Islet precursor cell (in vitro differentiated cells): Measurements from ENCODE around the gene KLK7.
"Not testable (repeated sequence)": the region's sequence is repeated elsewhere in the genome, so short reads cannot be mapped to it uniquely, and the experiment has no call there.

ENCODE experiments used
- DNase-seq: peaks from one replicate; pipeline ENCODE4 v3.0.0-alpha.2; 2018

The KLK7 gene

DNA sequence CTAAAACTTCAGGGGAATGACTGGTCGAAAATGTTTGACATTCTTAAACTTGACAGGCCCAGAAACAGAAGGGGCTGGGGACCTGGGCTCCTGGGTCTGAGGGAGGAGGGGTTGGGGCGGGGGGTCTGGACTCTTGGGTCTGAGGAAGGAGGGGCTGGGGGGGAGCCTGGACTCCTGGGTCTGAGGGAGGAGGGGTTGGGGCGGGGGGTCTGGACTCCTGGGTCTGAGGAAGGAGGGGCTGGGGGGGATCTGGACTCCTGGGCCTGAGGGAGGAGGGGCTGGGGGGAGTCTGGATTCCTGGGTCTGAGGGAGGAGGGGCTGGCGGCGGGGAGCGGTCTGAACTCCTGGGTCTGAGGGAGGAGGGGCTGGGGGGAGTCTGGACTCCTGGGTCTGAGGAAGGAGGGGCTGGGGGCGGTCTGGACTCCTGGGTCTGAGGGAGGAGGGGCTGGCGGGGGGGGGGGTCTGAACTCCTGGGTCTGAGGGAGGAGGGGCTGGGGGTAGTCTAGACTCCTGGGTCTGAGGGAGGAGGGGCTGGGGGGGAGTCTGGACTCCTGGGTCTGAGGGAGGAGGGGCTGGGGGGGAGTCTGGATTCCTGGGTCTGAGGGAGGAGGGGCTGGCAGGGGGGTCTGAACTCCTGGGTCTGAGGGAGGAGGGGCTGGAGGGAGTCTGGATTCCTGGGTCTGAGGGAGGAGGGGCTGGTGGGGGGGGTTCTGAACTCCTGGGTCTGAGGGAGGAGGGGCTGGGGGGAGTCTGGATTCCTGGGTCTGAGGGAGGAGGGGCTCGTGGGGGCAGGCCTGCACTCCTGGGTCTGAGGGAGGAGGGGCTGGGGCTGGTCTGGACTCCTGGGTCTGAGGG lies 8.8 kb downstream of the KLK7 start:
- peak; percentile 78 for DNase-seq

DNA sequence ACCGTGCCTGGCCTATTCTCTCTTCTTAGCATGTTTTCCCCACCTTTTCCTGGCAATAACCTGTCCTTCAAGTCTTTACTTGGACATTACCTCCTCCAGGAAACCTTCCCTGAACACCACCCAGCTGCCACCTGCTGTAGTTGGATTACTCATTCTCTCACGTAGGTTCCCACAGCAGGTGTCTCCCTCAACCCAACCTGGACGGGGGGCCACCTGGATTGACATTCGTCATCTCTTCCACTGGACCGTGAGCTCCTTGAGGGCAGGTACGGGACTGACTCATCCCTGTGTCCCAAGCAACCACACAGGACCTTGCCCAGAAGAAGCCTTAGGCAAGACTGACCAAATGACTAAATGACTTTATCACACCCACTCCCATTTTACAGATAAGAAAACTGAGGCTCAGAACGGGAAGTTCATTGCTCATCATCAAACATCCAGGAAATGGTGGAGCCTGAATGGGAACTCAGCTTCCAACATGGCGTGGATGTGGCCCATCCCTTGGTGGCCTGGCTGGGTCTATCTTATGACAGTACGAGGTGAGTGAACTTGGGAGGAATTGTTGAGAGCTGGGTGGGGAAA lies 10.8 kb downstream of the KLK7 start:
- DNase-seq: no peak

DNA sequence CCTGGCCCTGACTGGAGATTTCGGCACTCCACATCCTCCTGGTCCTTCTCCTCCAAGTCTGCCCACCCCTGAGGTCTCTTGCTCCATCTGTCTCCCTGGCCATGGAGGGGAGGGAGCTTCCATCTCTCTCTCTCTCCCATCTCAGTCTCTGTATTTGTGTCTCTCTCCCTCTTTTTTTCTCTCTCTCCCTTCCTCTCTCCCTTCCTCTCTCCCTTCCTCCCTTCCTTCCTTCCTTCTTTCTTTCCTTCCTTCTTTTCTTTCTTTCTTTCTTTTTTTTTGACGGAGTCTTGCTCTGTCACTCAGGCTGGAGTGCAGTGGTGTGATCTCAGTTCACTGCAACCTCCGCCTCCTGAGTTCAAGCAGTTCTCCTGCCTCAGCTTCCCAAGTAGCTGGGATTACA lies 13.9 kb downstream of the KLK7 start:
- not testable (repeated sequence) for DNase-seq

DNA sequence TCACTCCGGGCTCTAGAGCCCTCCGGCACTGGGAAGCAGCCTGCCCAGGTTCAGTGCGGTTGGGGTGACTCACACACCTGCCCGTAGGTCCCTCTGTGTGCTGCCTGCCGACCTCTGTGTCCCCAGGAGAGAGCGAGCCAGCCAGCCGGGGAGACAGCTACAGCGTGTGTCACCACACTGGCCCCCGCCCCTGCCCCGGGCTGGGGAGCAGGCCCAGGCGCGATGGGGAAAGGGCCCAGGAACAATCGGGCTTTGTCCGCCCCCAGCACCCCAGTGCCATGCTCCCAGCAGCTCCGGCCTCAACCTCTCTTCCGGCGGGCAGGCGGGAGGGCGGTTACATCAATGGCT lies 14.3 kb downstream of the KLK7 start, which contains the start of gene KLK6:
TSS of gene KLK6 (minus strand) at position 179 of the 348 bp plus-strand sequence. CDS start 1,487 bp downstream, outside the sequence.
- DNase-seq: peak; percentile 92

DNA sequence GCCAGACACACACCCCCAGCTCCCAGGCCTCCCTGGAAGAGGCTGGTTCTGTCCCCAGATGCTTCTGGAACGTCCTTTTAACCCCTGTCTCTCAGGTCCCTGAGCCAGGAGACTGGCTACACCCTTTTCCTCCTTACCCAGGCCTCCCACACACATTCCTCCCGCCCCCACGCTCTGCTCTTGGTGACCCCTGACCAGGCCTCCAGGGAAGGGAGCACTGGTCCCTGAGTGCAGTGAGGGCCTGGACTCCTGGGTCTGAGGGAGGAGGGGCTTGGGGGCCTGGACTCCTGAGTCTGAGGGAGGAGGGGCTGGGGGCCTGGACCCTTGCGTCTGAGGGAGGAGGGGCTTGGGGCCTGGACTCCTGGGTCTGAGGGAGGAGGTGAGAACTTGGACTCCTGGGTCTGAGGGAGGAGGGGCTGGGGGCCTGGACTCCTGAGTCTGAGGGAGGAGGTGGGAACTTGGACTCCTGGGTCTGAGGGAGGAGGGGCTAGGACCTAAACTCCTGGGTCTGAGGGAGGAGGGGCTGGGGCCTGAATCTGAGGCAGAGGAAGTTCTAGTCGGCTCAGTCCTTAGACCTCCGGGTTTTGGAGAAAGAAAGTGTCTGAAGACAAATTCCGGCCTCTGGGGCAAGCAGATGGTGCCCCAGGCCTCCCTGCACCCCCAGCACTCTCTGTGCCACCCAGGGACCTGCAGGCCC lies 14.9 kb downstream of the KLK7 start:
- peak; percentile 88 for DNase-seq

DNA sequence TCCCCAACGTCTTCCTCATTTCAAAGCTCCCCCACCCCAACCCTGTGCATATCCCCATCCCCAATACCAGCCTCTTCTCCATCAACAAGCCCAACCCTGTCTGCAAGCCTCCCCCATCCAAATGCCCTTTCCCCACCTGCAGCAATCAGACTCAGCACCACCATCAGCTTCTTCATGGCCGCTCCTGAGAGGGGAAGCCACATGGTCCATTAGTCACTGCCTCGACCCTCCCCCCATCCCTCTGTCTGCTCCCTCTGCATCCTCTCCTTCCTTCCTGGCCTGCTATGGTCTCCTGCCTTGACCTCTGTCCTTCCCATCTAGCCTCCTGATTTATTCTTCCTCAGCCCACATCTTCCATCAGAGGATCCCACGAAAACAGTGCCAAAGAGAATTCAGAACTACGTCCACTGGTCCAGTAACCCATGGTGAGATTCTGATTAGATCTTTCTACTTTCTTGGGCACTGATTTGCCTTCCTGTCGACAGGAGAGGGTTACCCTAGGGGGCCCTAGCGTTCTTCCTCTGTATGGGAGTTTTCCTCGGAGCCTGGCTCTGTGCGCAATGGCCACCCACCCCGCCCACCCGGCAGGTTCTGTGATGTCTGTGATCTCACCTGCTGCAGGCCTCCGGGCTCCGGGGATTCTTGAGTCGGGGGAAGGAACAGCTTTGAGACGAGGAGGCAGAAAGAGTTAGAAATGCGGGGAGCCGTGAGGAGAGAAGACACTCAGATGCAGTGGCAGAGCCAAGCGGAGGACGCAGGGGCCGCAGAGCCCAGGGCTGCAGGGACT lies 15.6 kb downstream of the KLK7 start:
- DNase-seq: no peak

DNA sequence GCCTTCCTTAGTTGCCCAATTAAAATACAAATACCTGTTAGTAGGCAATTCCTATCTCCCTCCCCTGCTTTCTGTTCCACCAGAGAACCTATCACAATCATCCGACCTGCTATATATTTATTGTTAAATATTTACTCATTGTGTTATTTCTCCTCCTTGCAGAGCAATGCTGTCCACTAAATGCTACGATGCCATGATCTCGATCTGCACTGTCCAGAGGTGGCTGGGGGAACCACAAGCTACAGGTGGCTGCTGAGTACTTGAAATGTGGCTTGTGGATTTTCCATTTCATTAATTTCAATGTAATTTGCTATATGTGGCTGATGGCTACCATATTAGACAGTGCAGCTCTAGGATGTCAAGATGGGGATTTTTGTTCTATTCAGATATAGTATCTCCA lies 19.5 kb downstream of the KLK7 start:
- no peak for DNase-seq

DNA sequence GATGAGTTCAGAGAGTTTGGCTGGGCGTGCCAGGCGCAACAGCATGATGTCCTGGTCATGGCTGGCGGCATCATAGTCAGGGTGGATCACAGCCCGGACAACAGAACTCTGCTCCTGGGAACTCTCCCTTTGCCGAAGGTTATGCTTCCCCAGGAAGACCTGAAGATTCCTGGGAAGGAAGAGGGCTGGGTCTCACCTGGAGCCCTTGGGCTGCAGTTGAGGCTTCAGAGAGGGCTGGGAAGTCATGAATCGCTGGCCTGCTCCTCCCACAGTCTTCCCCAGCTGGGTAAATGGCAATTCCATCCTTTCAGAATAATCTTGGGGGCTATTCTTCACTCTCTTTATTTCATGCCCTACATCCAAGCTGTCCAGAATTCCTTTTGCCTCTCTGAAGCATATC lies 20.3 kb downstream of the KLK7 start:
- no peak for DNase-seq

DNA sequence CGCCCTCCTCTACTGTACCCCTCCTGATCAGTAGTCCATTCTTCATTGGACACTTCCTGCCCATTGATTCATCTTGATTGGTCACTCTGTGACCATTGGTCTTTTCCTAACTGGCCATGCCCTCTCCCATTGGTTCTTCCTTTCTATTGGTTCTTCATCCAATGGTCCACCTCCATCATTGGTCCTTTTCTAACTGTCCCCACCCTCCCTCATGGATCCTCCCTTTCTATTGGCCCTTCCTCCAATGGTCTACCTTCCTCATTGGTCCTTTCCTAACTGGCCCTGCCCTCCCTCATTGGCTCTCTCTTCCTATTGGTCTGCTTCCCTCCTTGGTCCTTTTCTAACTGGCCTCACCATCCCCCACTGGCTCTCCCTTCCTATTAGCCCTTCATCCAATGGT lies 21.5 kb downstream of the KLK7 start:
- DNase-seq: no peak

DNA sequence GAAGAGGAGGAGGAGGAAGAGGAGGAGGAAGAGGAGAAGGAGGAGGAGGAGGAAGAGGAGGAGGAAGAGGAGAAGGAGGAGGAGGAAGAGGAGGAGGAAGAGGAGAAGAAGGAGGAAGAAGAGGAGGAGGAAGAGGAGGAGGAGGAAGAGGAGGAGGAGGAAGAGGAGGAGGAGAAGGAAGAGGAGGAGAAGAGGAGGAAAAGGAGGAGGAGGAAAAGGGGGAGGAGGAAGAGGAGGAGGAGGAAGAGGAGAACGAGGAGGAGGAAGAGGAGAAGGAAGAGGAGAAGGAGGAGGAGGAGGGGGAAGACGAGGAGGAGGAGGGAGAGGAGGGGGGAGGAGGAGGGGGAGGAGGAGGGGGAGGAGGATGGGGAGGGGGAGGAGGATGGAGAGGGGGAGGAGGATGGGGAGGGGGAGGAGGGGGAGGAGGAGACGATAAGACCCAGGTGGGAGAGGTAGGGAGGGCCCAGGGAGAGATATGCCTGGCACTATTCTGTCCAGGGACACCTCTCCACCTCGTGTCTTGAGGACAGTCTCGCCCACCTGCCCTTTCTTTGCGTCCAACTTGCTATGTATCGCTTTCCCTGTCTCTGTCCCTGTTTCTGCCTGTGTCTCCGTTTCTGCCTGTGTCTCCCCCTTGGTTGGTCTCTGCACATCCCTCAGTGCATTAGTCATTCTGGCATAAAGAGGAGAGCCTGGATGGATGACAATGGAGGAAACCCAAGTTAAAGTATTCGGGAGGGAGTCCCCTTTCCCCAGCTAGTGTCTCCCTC lies 23.8 kb downstream of the KLK7 start:
- no peak for DNase-seq

DNA sequence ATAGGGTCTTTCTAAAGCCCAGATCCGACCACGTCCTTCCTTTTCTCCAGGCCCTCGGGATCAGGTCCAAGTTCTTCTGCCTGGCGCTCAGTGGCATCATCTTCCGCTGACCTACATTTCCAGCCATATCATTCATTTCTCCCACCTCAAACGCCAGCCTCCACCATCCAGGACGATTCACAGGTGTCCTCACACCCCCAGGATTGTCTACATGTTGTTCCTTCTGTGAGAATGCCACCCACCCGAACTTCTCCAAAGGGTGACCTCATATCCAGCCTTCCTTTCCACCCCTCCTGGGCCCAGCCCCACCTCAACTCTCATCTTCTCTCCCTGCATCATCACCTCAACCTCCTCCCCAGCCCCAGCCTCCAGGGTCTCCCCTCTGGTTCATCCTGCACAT lies 26.1 kb downstream of the KLK7 start:
- no peak for DNase-seq

DNA sequence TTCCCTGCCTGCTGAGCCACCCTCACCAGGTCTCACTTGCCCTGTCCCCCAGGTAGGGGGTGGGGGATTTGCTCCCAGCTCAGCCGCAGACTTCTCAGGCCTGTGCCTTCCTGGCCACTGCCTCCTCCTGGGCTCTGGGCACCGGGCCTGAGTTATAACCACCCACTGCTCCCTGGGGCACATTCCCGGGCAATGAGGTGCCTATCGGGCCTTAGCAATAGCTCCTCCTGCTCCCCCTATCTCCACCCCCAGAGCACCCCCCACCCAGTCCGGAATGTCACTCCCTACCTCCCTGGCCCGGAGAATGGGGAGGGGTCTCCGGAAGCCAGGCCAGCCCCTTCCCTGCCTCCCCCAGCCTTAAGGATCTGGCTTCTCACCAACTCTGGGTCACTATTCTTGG lies 30.8 kb downstream of the KLK7 start, which contains the start of gene KLK5:
TSS of gene KLK5 (minus strand) at position 129 of the 400 bp plus-strand sequence. CDS start 381 bp downstream, outside the sequence.
- peak; percentile 71 for DNase-seq

DNA sequence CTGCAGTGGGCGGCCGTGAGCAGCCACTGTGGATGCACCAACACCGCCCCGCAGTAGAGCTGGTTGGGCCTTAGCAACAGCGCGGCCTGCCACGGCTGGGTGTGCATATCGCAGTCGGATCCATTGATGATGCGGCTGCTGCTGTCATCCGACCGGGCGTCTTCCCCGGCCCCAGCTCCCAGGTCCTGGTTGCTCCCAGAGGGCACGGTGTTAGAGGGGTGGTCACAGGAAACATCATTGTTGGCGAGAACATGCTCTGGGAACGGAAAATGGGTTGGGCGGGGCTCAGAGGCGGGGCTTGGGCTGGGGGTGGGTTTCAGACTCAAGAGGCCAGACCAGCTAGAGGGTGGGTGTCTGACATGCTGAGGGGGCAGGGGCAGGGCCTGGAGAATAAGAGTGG lies 33.9 kb downstream of the KLK7 start:
- no peak for DNase-seq

DNA sequence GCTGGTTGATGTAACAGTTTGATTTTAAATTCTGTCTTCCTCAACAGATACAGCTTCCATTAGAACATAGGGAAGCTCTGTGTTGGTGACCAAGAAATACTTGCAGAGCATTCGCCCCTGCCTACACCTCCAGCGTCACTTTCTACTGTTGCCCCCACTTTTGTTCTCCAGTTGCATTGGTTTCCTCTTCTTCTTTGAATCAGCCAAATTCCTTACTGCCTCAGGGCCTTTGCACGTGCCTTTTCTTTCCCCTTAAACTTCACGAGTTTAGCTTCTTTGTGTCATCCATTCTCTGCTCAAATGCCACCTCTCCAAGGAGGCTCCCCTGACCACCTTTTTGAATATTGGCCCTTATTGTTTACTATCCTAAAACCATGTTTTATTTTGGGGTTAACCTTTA lies 36.6 kb downstream of the KLK7 start:
- DNase-seq: no peak

DNA sequence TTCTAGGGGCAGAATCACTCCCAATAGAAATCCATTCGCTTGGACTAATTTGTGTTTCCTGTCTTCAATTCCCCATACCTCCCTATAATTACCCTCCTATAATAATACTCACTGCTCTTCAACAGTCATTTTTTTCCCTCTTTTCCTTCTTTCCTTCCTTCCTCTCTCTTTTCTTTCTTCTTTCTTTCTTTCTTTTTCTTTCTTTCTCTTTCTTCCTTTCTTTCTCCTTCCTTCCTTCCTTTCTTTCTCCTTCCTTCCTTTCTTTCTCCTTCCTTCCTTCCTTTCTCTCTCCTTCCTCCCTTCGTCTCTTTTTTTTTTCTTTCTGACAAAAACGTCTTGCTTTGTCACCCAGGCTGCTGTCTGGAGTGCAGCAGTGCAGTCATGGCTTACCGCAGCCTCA lies 38.9 kb downstream of the KLK7 start:
- no peak for DNase-seq

DNA sequence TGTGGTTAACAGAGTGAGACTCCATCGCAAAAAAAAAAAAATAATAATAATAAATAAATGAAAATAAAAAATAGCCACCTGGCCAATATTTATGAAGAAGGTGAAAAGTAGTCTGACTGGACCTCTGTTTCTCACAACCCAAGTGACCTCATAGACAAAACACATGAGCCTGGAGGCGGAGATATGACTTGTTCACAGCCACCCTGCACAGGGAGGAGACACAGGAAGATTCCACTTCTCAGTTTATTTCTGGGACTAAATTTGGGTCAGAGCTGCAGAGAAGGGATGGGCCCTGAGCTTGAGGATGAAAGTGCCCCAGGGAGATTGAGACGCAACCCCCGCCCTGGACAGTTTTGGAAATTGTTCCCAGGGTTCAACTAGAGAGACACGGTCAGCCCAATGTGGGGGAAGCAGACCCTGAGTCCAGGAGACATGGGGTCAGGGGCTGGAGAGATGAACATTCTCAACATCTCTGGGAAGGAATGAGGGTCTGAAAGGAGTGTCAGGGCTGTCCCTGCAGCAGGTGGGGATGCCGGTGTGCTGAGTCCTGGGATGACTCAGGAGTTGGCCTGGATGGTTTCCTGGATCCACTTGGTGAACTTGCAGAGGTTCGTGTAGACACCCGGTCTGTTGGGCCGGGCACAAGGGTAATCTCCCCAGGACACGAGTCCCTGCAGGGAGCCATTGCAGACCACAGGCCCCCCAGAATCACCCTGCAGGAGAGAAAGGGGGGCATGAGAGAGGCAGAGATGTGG lies 40.5 kb downstream of the KLK7 start:
- DNase-seq: no peak

DNA sequence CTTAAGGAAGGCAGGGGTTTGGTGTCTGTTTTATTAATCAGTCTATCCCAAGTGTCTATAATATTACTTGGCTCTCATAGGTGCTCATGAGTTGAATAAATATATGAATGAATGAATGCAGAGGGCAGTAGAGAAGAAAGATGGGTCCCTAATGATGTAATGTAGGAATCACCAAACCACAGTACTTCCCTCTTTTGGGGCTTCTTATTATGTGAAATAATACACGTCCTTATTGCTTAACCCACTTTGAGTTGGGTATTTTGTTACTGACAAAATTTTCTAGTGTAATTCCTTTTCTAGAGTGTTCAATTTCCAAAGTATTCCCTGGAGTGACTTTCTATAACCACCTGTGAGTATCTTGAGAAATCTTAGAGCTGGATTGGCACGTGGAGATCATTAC lies 44.1 kb downstream of the KLK7 start:
- DNase-seq: no peak

DNA sequence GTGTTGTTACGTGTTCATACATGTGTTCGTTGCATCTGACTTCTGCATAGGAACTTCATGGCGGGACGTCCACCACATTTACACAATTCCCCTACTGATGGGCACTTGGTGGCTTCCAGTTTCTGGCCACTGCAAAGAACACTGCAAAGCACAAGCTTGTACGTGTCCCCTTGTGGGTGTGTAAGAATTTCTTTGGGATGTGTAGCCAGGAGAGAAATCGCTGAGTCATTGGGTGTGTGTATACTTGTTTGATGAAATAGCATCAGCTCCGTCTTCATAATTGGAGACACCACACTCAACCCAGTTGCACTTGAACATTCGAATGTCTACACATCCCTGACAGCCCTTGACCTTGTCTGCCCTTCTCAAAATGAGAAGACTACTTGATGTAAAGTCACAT lies 50.1 kb downstream of the KLK7 start:
- no peak for DNase-seq

DNA sequence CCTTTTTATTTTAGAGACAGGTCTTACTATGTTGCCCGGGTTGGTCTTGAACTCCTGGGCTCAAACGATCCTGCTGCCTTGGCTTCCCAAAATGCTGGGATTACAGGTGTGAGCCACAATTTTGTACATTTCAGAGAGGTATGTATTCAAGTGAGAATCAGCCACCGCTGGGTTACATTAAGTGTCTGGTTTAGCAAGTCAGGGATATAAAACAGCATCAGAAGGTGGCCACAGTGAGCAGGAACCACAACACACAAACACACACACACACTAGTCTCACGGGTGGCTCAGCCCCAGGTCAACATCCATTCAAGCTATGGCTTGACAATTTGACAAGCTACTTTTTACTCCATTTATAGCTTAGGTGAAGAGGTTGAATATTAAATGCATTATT lies 51.0 kb downstream of the KLK7 start:
- DNase-seq: no peak

DNA sequence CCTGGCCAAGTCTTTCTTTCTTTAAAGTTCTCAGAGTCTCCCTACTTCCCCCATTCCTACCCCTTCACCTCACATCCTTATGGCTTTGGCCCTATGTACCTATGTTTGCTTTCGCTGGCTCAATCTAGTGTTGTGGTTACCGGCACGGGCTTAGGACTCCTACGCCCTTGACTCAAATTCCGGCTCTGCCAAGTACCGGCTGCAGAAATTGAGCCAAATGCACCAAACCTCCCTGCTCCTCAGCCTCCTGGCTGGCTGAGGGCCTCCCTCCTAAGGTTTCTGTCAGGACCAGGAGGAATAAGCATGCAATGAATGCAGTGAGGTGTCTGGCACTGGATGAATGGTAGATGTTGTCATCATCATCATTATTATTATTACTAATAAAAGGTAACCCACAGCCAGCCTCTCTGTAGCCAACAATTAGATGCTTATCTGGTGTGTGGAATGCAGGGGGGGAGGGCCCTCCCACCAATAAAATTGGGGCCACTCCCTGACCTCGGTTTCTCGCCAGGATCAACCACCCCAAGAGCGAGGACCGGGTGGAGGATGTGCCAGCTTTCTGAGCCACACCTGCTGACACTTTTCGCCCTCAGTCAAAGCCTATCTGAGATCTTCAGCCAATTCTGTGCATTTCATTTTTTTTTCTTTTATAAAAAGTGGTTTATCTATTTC lies 51.6 kb downstream of the KLK7 start:
- no peak for DNase-seq

DNA sequence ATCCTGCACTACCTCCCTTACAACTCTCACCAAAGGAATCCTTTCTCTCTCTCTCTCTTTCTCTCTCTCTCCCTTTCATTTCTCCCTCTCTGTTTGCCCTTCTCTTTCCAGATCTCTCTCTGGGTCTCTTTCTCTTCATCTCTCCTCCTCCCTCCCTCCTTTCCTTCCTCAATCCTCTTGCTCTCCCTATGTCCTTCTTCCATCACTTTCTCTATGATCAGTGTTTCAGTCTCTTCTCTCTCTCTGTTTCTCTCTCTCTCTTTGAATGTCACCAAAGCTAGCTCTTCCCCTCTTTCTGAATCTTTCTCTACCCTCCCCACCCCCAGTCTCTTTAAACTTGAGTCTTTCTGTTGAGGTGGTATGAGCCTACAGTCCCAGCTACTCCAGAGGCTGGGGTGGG lies 52.7 kb downstream of the KLK7 start:
- DNase-seq: no peak
